Aorta (tissue), 5 donors: ENCODE results near the gene PHIP. TPM values are rescaled to one million over a fixed set of nuclear protein-coding genes. Genes with fewer than 3 reads are reported as not detected.

Source experiments
- ATAC-seq: fragments of 200-7000 bp; cut with Tn5 transposase; one replicate; pipeline ENCODE4 v1.9.1; 2022; ENCODE audit warnings: moderate library complexity; ENCODE audit not compliant: low FRiP score
- DNase-seq, 2 donors: peaks; one replicate each; pipeline ENCODE4 v3.0.0-alpha.2; 2020
- H3K27ac ChIP-seq, 2 donors: one replicate each; pipeline ENCODE4 v1.5.1; 2013; ENCODE audit warnings: low read length in 2 of 2, mild to moderate bottlenecking in 2 of 2, moderate library complexity in 2 of 2, control low read depth in 1 of 2, inconsistent platforms in 1 of 2, low read depth in 1 of 2
- H3K27me3 ChIP-seq, 2 donors: one replicate each; pipeline ENCODE4 v1.6.1; 2013; ENCODE audit warnings: control low read depth in 1 of 2, low read length in 1 of 2, mild to moderate bottlenecking in 1 of 2, moderate library complexity in 1 of 2; ENCODE audit not compliant: insufficient read depth in 2 of 2, control insufficient read depth in 1 of 2
- H3K36me3 ChIP-seq, 2 donors: one replicate each; pipeline ENCODE4 v1.6.1; 2013; ENCODE audit warnings: control low read depth in 1 of 2, low read length in 1 of 2, mild to moderate bottlenecking in 1 of 2; ENCODE audit not compliant: insufficient read depth in 2 of 2, control insufficient read depth in 1 of 2
- H3K4me1 ChIP-seq, 2 donors: one replicate each; pipeline ENCODE4 v1.6.1; 2013; ENCODE audit warnings: low read length in 2 of 2, control low read depth in 1 of 2, mild to moderate bottlenecking in 1 of 2, moderate library complexity in 1 of 2; ENCODE audit not compliant: insufficient read depth in 2 of 2, control insufficient read depth in 1 of 2
- H3K4me3 ChIP-seq, 2 donors: one replicate each; pipeline ENCODE4 v1.5.1; 2013; ENCODE audit warnings: low read length in 2 of 2, control low read depth in 1 of 2, mild to moderate bottlenecking in 1 of 2
- H3K9me3 ChIP-seq: one replicate; pipeline ENCODE4 v1.6.1; 2013; ENCODE audit warnings: mild to moderate bottlenecking, low read length; ENCODE audit not compliant: control insufficient read depth
- WGBS, 2 donors: extraction: QIAGEN DNeasy Blood & Tissue Kit; methylation state at CpG; one replicate each; pipeline ENCODE4 v1.1.7; 2013; 5-methylcytosine and 5-hydroxymethylcytosine counted together
- intact Hi-C, 2 donors: fragments of 100-400 bp; cut with DNase I; formaldehyde crosslinking; loops; one replicate each; pipeline versions ENCODE4 v1.14.2 to v1.15.0; 2022
- polyA plus RNA-seq, 2 donors: library from polyadenylated mRNA; stranded (reverse); fragments of 200-250 nt; gene quantifications; one replicate each; pipeline ENCODE4 v1.2.3, GENCODE V29; 2013
- total RNA-seq, 2 donors: library from RNA; stranded (reverse); fragmentation: NEBNext Ultra II Directional; extraction: Animal tissue kit (Norgen Biotek cat#: 25700); gene quantifications; one replicate each; pipeline ENCODE4 v1.2.1, GENCODE V29; 2021
- donor health status: healthy with polysubstance abuse.
- donor health status: Bipolar disorder and iron deficiency.
- donor health status: DM: no; HTN: no; CAD: no.
- donor health status: DM: no; HTN: no; CAD: no.
- donor health status: DM: yes; HTN: yes; CAD: no.

Gene PHIP
- total and polyA plus RNA-seq, 4 donors: 2.9 to 38.0 (median 21.0) TPM

DNA sequence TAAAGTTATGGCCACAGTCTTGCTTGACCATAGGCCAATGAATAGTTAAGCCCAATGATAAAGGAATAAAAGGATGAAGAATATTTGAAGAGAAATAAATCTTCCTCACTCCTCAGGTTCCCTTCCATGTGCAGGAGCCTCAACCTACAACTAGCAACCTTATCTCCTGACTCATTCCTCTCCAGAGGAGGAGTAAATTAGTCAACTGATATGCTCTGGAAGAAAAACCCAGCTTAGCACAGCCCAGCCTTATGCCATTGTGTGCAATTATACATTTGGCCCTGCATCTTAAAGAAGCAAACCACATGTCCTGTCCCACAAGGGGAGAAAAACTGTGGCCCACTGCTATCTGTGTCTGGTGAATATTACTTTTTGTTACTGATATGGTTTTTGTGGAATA, 82.1 kb downstream of the PHIP start:
- intact Hi-C loops: no loop called here
- no peak for DNase-seq
- H3K27ac ChIP-seq: no peak overlapping the region
- no peaks in the 10 kb centered on the region for H3K4me1 ChIP-seq
- H3K27me3 ChIP-seq: no peaks in the 10 kb centered on the region
- no peak overlapping the region for H3K4me3 ChIP-seq
- no peak for ATAC-seq
- H3K9me3 ChIP-seq: no peaks in the 10 kb centered on the region
- H3K36me3 ChIP-seq: peaks cover 2 to 9% of the 10 kb centered on the region in 2 donors

DNA sequence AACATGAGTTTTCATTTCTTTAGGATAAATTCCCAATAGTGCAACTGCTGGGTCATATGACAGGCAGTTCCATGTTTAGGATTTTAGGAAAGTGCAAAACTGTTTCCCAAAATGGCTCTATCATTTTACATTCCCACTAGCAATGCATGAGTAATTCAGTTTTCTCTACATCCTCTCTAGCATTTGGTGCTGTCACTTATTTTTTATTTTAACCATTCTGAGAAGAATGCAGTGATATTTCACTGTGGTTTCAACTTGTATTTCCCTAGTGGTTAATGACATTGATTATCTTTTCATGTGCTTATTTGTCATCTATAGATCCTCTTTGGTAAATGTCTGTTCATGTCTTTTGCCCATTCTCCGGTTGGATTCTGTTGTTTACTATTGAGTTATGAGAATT, 82.7 kb downstream of the PHIP start:
- Histone ChIP-seq H3K4me1 (no peaks in the 10 kb centered on the region), H3K9me3 (no peaks in the 10 kb centered on the region), H3K4me3 (no peak overlapping the region), H3K27me3 (no peaks in the 10 kb centered on the region), H3K27ac (no peak overlapping the region), H3K36me3 (peaks cover 2 to 9% of the 10 kb centered on the region in 2 donors)
- intact Hi-C loops: no loop called here
- WGBS, 2 donors: 94 to 96% methylated on average over 1 of the region's 1 CpG
- ATAC-seq: no peak
- DNase-seq: no peak

DNA sequence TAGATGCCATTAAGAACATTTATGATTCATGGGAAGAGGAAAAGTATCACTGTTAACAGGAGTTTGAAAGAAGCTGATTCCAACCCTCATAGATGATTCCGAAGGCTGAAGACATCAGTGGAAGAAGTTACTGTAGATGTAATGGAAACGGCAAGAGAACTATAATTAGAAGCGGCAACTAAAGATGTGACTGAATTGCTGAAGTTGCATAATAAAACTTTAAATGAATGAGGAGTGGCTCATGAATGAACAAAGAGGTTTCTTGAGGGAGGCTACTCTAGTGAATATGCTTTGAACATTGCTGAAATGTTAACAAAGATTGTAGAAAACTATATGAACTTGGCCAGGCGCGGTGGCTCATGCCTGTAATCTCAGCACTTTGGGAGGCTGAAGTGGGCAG, 84.1 kb downstream of the PHIP start:
- Histone ChIP-seq H3K4me3 (no peak overlapping the region), H3K27ac (no peak overlapping the region), H3K4me1 (no peaks in the 10 kb centered on the region), H3K9me3 (no peaks in the 10 kb centered on the region), H3K27me3 (no peaks in the 10 kb centered on the region), H3K36me3 (peaks cover 2 to 9% of the 10 kb centered on the region in 2 donors)
- 96 to 97% methylated on average over 5 of the region's 5 CpGs for WGBS, 2 donors
- no peak for DNase-seq
- intact Hi-C loops: no loop called here
- no peak for ATAC-seq

DNA sequence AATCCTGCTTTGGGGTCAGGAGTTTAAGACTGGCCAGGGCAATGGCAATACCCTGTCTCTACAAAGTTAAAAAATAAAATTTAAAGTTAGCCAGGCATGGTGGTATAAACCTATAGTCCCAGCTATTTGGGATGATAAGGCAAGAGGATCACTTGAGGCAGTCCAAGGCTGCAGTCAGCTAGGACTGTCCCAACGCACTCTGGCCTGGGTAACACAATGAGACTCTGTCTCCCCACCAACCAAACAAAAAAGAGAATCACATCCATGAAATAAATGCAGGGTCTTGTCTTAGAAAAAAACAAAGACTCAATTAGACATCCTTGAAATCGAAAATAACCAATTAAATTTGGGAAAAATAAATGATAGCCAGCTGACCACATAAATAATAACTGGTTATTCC, 88.9 kb downstream of the PHIP start:
- Histone ChIP-seq H3K27me3 (no peaks in the 10 kb centered on the region), H3K4me3 (no peak overlapping the region), H3K36me3 (peaks cover 0 to 13% of the 10 kb centered on the region in 2 donors), H3K9me3 (no peaks in the 10 kb centered on the region), H3K27ac (no peak overlapping the region), H3K4me1 (no peaks in the 10 kb centered on the region)
- intact Hi-C loops: no loop called here
- DNase-seq (no peak), ATAC-seq (no peak)
- 93 to 95% methylated on average over 2 of the region's 2 CpGs for WGBS, 2 donors

DNA sequence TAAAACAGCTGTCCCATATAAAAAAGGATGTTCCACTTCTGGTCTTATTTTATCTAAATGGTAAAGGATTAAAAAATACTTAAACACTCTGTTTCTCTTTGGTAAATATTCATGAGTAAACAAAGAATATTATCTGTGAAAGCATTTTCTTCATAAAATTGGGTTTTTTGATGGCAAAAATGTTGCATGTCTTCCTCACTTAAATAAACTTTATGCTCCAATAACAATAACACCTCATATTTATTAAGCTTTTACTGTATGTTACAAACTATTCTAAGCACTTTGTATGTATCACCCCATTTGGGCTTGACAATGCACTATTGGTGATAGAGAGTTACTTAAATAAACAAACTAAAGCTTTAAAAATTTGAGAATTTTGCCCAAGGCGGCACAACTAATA, 91.9 kb downstream of the PHIP start:
- peaks cover 0 to 6% of the 10 kb centered on the region in 2 donors for H3K36me3 ChIP-seq
- ATAC-seq (no peak), DNase-seq (no peak)
- H3K4me3 ChIP-seq: no peak overlapping the region
- no peaks in the 10 kb centered on the region for H3K4me1 ChIP-seq
- no peak overlapping the region for H3K27ac ChIP-seq
- no peaks in the 10 kb centered on the region for H3K9me3 ChIP-seq
- H3K27me3 ChIP-seq: no peaks in the 10 kb centered on the region
- intact Hi-C loops: no loop called here
- WGBS, 2 donors: 91 to 96% methylated on average over 1 of the region's 1 CpG

DNA sequence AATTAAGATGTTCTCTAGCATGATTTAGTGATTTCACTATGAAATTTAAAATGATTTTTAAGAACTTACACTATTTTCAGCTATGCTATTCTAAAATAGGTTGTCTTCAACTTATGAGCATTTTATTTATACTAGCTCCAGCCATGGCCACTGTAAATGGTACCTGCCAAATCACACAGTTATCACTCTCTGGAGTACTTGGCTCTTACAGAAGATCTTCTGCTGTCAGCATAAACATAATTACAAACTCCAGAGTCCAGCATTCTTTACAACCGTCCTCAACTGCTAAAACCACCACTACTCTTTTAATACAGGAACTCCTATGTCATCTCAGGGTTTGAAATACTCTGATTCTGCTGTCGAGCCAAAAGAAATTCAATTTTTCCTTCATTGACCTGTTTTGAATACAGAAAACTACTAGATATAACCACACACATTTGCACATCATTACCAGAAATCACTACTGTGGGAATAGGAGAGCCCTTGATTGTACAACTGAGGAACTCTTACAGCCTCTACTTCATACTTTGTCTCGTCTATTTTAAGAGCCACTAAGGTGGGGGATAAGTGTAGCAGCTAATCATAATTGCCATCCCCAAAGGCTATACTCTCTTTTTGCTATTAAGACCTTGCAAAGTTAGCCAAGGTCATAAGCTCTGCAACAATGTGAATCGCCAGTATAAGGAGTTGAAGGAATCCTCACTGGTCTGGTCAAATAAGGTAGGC, 93.7 kb downstream of the PHIP start:
- WGBS, 2 donors: 77 to 80% methylated on average over 4 of the region's 4 CpGs
- ATAC-seq (no peak), DNase-seq (no peak)
- Histone ChIP-seq H3K36me3 (peaks cover 0 to 6% of the 10 kb centered on the region in 2 donors), H3K4me3 (no peak overlapping the region), H3K4me1 (no peaks in the 10 kb centered on the region), H3K27ac (no peak overlapping the region), H3K9me3 (no peaks in the 10 kb centered on the region), H3K27me3 (no peaks in the 10 kb centered on the region)
- intact Hi-C loops: no loop called here

DNA sequence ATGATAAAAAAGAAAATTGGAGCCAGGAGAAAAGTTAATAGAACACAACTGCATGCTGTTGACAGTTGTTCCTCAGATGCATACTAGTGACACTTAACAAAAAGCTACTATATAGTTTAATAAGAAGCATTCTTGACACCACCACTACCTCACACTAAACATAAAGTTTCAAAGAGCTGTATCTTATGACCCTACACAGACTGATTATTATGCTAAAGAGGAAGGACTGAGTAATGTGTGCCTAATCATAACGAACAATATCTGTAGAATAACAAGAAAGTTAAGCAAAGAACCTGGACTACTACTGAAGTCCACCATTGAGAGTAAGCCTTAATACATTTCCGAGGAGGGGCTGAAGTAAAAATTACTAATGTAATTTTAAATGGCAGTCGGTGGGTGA, 110.9 kb downstream of the PHIP start:
- Histone ChIP-seq H3K36me3 (no peaks in the 10 kb centered on the region), H3K27ac (no peak overlapping the region), H3K27me3 (no peaks in the 10 kb centered on the region), H3K4me3 (no peak overlapping the region), H3K9me3 (no peaks in the 10 kb centered on the region), H3K4me1 (no peaks in the 10 kb centered on the region)
- no peak for ATAC-seq
- intact Hi-C loops: no loop called here
- 72 to 78% methylated on average over 3 of the region's 3 CpGs for WGBS, 2 donors
- no peak for DNase-seq

DNA sequence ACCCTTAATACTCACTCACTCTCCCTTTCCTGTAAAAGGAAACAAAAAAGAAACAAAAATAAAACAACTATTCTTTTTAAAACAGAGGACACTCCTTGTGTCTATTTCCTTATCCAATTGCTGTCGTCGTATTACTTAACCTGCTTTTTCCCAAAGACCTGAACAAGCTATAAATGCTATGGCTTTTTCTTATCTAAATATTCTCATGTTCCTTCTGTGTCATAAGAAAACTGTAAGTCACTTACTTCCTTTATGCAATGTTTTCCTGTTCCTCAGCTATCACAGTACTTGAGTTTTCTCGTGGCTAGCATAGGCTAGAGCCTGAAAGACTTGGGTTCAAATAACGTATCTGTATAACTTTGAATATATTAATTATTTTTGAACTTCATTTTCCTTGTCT, 111.5 kb downstream of the PHIP start:
- no peaks in the 10 kb centered on the region for H3K9me3 ChIP-seq
- intact Hi-C loops: no loop called here
- ATAC-seq: no peak
- no peak overlapping the region for H3K27ac ChIP-seq
- WGBS, 2 donors: 63 to 67% methylated on average over 4 of the region's 4 CpGs
- no peaks in the 10 kb centered on the region for H3K36me3 ChIP-seq
- no peak overlapping the region for H3K4me3 ChIP-seq
- no peaks in the 10 kb centered on the region for H3K27me3 ChIP-seq
- DNase-seq: no peak
- H3K4me1 ChIP-seq: no peaks in the 10 kb centered on the region

DNA sequence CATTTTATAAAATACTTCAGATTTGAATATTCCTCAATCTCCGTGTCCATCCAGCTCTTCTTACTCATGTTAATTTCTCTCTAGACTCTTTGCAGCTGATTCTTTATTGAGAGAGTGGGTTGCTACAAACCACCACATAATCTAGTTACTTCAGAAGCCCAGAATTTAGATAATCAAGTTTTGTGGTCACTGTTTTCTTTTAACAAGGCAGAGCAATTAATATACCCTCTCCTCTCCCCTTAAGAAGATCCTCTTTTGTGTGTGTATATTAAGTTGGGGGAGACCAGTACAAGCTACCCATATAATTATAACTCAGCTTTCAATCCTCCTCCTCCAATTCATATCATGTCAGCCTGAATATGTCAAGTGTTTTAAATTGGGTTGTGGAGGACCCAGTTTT, 115.6 kb downstream of the PHIP start:
- Histone ChIP-seq H3K36me3 (no peaks in the 10 kb centered on the region), H3K27ac (no peak overlapping the region), H3K4me3 (no peak overlapping the region), H3K4me1 (no peaks in the 10 kb centered on the region), H3K27me3 (no peaks in the 10 kb centered on the region), H3K9me3 (no peaks in the 10 kb centered on the region)
- DNase-seq: no peak
- WGBS, 2 donors: 90 to 99% methylated on average over 1 of the region's 1 CpG
- intact Hi-C loops: no loop called here
- ATAC-seq: no peak
